ENCODE data around the gene KRTAP10-7.
"Not testable (repeated sequence)": the region's sequence is repeated elsewhere in the genome, so short reads cannot be mapped to it uniquely, and the experiment has no call there.

KRTAP10-7 gene

GRCh38 chr21:44590897-44591800 is 9.2 kb upstream of the KRTAP10-7 start:
- not testable (repeated sequence) for DNase-seq

GRCh38 chr21:44591801-44592130 is 8.6 kb upstream of the KRTAP10-7 start:
- DNase-seq = not testable (repeated sequence)

- DNase-seq = no peak
Observed at GRCh38 chr21:44592446-44593311, 7.7 kb upstream of the KRTAP10-7 start, which contains the start of gene KRTAP10-6. TSS of gene KRTAP10-6 (minus strand) at chr21:44592505. CDS start at chr21:44592484, 21 bp downstream.

- DNase-seq = no peak
Observed at GRCh38 chr21:44593598-44594405, 6.6 kb upstream of the KRTAP10-7 start.

GRCh38 chr21:44594406-44594916 is 5.9 kb upstream of the KRTAP10-7 start:
- no peak for DNase-seq

GRCh38 chr21:44595524-44595923 is 4.9 kb upstream of the KRTAP10-7 start:
- DNase-seq = no peak

- no peak for DNase-seq
Observed at GRCh38 chr21:44596068-44596725, 4.2 kb upstream of the KRTAP10-7 start.

- no peak for DNase-seq
Observed at GRCh38 chr21:44598061-44598460, 2.3 kb upstream of the KRTAP10-7 start.

- no peak for DNase-seq
Observed at GRCh38 chr21:44599264-44600029, 950 bp upstream of the KRTAP10-7 start.

GRCh38 chr21:44601091-44601490 is 694 bp downstream of the KRTAP10-7 start:
- DNase-seq = not testable (repeated sequence)

- DNase-seq = no peak
Observed at GRCh38 chr21:44601596-44602462, 1.4 kb downstream of the KRTAP10-7 start.

GRCh38 chr21:44602463-44602850 is 2.1 kb downstream of the KRTAP10-7 start:
- no peak for DNase-seq

GRCh38 chr21:44603109-44603875 is 2.9 kb downstream of the KRTAP10-7 start:
- DNase-seq = no peak

GRCh38 chr21:44603911-44604310 is 3.5 kb downstream of the KRTAP10-7 start:
- DNase-seq = no peak

- DNase-seq = no peak
Observed at GRCh38 chr21:44606495-44606894, 6.1 kb downstream of the KRTAP10-7 start.

GRCh38 chr21:44609193-44609592 is 8.8 kb downstream of the KRTAP10-7 start:
- no peak for DNase-seq

- DNase-seq = not testable (repeated sequence)
Observed at GRCh38 chr21:44610157-44610843, 9.9 kb downstream of the KRTAP10-7 start.

- no peak for DNase-seq
Observed at GRCh38 chr21:44611551-44611950, 11.2 kb downstream of the KRTAP10-7 start.

- DNase-seq = no peak
Observed at GRCh38 chr21:44612029-44612486, 11.7 kb downstream of the KRTAP10-7 start, which contains the start of gene KRTAP10-8. TSS of gene KRTAP10-8 (plus strand) at chr21:44612079. CDS start at chr21:44612101, 22 bp downstream.
